LNCAP (cell line): Measurements from ENCODE around the gene MILR1.

Experiments used
- TF ChIP-seq, protein P1 (sequence below): fragments of 450-650 bp; IDR thresholded peaks from 2 replicates; pipeline ENCODE4 v1.5.1; 2017; ENCODE audit warnings: mild to moderate bottlenecking

The MILR1 gene

GRCh38 chr17:64499805-64500486, 51.0 kb downstream of the MILR1 start:
- TF ChIP-seq, protein P1, sequence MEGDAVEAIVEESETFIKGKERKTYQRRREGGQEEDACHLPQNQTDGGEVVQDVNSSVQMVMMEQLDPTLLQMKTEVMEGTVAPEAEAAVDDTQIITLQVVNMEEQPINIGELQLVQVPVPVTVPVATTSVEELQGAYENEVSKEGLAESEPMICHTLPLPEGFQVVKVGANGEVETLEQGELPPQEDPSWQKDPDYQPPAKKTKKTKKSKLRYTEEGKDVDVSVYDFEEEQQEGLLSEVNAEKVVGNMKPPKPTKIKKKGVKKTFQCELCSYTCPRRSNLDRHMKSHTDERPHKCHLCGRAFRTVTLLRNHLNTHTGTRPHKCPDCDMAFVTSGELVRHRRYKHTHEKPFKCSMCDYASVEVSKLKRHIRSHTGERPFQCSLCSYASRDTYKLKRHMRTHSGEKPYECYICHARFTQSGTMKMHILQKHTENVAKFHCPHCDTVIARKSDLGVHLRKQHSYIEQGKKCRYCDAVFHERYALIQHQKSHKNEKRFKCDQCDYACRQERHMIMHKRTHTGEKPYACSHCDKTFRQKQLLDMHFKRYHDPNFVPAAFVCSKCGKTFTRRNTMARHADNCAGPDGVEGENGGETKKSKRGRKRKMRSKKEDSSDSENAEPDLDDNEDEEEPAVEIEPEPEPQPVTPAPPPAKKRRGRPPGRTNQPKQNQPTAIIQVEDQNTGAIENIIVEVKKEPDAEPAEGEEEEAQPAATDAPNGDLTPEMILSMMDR = no peak

DNA sequence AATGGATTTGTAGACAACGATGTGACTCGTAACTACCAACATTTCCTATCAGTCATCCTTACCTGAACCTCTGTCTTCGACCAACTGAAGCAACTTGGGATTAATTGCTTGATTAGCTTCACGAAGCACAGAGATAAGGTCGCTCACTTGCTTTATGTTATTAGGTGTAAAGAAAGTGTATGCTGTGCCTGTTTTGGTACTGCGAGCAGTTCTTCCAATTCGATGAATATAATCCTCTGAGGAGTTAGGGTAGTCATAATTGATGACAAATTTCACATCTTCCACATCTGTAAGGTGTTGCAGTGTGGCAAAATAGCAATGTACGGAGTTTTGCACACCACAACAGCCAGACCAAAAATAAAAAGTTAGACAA, 51.6 kb downstream of the MILR1 start:
- TF ChIP-seq, protein P1 = no peak

- TF ChIP-seq, protein P1 = no peak
Observed at GRCh38 chr17:64500862-64501765, 52.2 kb downstream of the MILR1 start.

GRCh38 chr17:64502021-64502420, 53.1 kb downstream of the MILR1 start:
- TF ChIP-seq, protein P1 = no peak

DNA sequence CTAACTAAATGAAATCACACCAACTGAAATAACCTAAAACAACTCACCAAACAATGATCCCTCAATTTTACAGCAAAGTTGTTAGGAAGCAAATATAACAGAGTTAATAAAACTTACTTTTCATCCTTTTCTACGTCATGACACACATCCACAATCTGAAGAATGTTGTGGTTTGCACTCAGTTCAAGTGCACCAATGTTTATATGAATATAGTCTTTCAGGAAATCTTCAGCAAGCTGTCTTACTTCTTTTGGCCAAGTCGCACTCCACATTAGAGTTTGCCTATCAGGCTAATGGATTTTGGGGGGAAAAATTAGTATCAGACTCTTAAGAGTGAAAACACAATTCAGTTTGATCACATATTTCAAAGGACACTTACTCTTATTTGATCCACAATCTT, 53.9 kb downstream of the MILR1 start:
- TF ChIP-seq, protein P1 = no peak

- TF ChIP-seq, protein P1 = no peak
Observed at GRCh38 chr17:64503341-64503740, 54.4 kb downstream of the MILR1 start.

DNA sequence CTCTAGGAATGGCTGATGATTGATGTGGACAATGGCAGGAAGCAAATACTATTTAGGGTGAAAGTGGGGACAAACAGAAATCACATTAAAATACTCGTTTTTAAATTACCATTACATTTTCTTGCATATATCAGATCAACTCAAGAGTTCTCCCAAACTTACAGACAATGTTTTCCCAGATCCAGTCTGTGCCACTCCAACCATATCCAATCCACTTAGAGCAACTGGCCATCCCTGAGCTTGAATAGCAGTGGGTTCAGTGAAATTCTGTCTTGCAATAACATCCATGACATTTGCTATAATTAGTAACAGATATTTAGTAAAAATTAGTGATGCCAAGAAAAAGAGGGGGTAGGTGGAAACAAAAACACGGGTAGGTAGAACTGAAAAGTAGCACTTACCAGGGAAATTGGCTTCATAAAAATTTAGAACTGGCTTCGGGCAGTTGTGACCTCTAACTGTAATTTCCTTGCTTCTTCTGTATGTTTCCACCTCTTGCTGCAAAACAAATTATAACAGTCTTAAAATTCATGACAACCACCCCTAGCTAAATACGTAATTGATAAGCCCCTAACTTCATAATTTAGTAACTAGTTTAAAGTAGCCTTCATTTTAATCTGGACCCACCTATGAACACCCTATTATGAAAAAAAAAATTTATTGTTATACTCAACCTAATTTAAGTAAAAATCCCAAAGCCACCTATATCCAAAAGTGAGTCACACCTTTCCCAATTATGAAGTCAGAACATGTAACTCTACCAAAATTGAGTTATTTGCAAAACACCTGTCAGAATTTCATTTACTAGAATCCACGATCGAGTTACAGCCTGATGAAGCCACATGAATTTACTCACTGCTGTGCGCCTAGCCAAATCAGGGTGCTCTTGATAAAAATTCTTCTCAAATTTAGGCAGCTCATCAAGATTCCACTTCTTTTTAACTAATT, 55.2 kb downstream of the MILR1 start:
- TF ChIP-seq, protein P1 = no peak
